WTC11 (cell line): ENCODE measurements around the gene EIF1B. TPM values are rescaled to one million over a fixed set of nuclear protein-coding genes. Genes with fewer than 3 reads are reported as not detected.

Source experiments
- ATAC-seq: fragments of 200-7000 bp; cut with Tn5 transposase; 2 replicates; pipeline ENCODE4 v1.10.0; 2021; ENCODE audit warnings: mild to moderate bottlenecking, moderate library complexity
- CTCF ChIA-PET: fragments of 300-600 bp; sonication (Branson Sonifier 250); formaldehyde crosslinking; loops from one replicate; lab custom pipeline; 2021; ENCODE audit warnings: antibody characterized with exemption; lab: Charles Lee
- POLR2A ChIA-PET: fragments of 350-600 bp; sonication (Branson Sonifier 250); formaldehyde crosslinking; loops from one replicate; lab custom pipeline; 2021; ENCODE audit warnings: antibody characterized with exemption; lab: Charles Lee
- DNase-seq: peaks from one replicate; pipeline ENCODE4 v3.0.0; 2021; ENCODE audit warnings: low spot score
- H3K27ac Mint-ChIP-seq: 2 replicates; pipeline ENCODE4 v1.8.0; 2021; ENCODE audit warnings: mixed read lengths
- H3K27me3 Mint-ChIP-seq: 2 replicates; pipeline ENCODE4 v1.8.0; 2021; ENCODE audit warnings: low read depth, mild to moderate bottlenecking, moderate library complexity, mixed read lengths
- H3K36me3 Mint-ChIP-seq: 2 replicates; pipeline ENCODE4 v1.8.0; 2021; ENCODE audit warnings: mixed read lengths
- H3K4me1 Mint-ChIP-seq: 2 replicates; pipeline ENCODE4 v1.8.0; 2022; ENCODE audit warnings: mixed read lengths
- H3K4me3 Mint-ChIP-seq: 2 replicates; pipeline ENCODE4 v1.8.0; 2021; ENCODE audit warnings: mild to moderate bottlenecking, moderate library complexity, mixed read lengths
- H3K9me3 Mint-ChIP-seq: 2 replicates; pipeline ENCODE4 v1.8.0; 2021; ENCODE audit warnings: mixed read lengths
- FOXK1 ChIP-seq: sonication (generic); formaldehyde crosslinking; IDR thresholded peaks from 2 replicates; pipeline ENCODE4 v1.8.0; 2022; ENCODE audit warnings: mild to moderate bottlenecking, moderate library complexity, missing genetic modification reagents
- FOXP4 ChIP-seq: sonication (generic); formaldehyde crosslinking; IDR thresholded peaks from 2 replicates; pipeline ENCODE4 v1.8.0; 2022; ENCODE audit warnings: mild to moderate bottlenecking, missing genetic modification reagents
- HMGXB4 ChIP-seq: sonication (generic); formaldehyde crosslinking; IDR thresholded peaks from 2 replicates; pipeline ENCODE4 v1.8.1; 2023; ENCODE audit warnings: mild to moderate bottlenecking, moderate library complexity, missing genetic modification reagents
- KAT7 ChIP-seq: sonication (generic); formaldehyde crosslinking; IDR thresholded peaks from 2 replicates; pipeline ENCODE4 v1.8.1; 2023; ENCODE audit warnings: missing genetic modification reagents, mild to moderate bottlenecking, borderline replicate concordance
- MYBL2 ChIP-seq: sonication (generic); formaldehyde crosslinking; IDR thresholded peaks from 2 replicates; pipeline ENCODE4 v1.8.1; 2023; ENCODE audit warnings: mild to moderate bottlenecking, moderate library complexity, missing genetic modification reagents
- PRRX2 ChIP-seq: fragments of 250-450 bp; sonication (Bioruptor Pico); IDR thresholded peaks from 2 replicates; pipeline ENCODE4 v1.8.0; 2021; ENCODE audit warnings: mild to moderate bottlenecking
- RELA ChIP-seq: sonication (generic); formaldehyde crosslinking; IDR thresholded peaks from 2 replicates; pipeline ENCODE4 v1.8.1; 2022; ENCODE audit warnings: missing genetic modification reagents, mild to moderate bottlenecking, borderline replicate concordance
- SMAD3 ChIP-seq: sonication (generic); formaldehyde crosslinking; IDR thresholded peaks from 2 replicates; pipeline ENCODE4 v1.8.0; 2022; ENCODE audit warnings: missing genetic modification reagents, mild to moderate bottlenecking, borderline replicate concordance
- SP1 ChIP-seq: sonication (generic); formaldehyde crosslinking; conservative IDR thresholded peaks from 2 replicates; pipeline ENCODE4 v1.8.1; 2022; ENCODE audit warnings: missing genetic modification reagents
- TCF7 ChIP-seq: sonication (generic); formaldehyde crosslinking; IDR thresholded peaks from 2 replicates; pipeline ENCODE4 v1.8.0; 2022; ENCODE audit warnings: mild to moderate bottlenecking, low read depth, missing genetic modification reagents, moderate library complexity
- ZBTB21 ChIP-seq: sonication (generic); formaldehyde crosslinking; IDR thresholded peaks from 2 replicates; pipeline ENCODE4 v1.8.1; 2023; ENCODE audit warnings: mild to moderate bottlenecking, missing genetic modification reagents, borderline replicate concordance
- ZNF121 ChIP-seq: sonication (generic); formaldehyde crosslinking; IDR thresholded peaks from 2 replicates; pipeline ENCODE4 v1.8.0; 2023; ENCODE audit warnings: missing genetic modification reagents
- ZNF281 ChIP-seq: sonication (generic); formaldehyde crosslinking; IDR thresholded peaks from 2 replicates; pipeline ENCODE4 v1.8.0; 2023; ENCODE audit warnings: mild to moderate bottlenecking, missing genetic modification reagents
- ZNF532 ChIP-seq: fragments of 250-450 bp; sonication (Bioruptor Pico); IDR thresholded peaks from 2 replicates; pipeline ENCODE4 v1.9.0; 2021; ENCODE audit warnings: mild to moderate bottlenecking, borderline replicate concordance
- ZNF671 ChIP-seq: fragments of 250-450 bp; sonication (Bioruptor Pico); IDR thresholded peaks from 2 replicates; pipeline ENCODE4 v1.8.0; 2021; ENCODE audit warnings: mild to moderate bottlenecking
- total RNA-seq: library from RNA; stranded (reverse); gene quantifications from 3 replicates; pipeline ENCODE4 v1.2.3, GENCODE V29; 2021

EIF1B gene
- total RNA-seq, 1 experiment from 2014 or later: 82.0 TPM

DNA sequence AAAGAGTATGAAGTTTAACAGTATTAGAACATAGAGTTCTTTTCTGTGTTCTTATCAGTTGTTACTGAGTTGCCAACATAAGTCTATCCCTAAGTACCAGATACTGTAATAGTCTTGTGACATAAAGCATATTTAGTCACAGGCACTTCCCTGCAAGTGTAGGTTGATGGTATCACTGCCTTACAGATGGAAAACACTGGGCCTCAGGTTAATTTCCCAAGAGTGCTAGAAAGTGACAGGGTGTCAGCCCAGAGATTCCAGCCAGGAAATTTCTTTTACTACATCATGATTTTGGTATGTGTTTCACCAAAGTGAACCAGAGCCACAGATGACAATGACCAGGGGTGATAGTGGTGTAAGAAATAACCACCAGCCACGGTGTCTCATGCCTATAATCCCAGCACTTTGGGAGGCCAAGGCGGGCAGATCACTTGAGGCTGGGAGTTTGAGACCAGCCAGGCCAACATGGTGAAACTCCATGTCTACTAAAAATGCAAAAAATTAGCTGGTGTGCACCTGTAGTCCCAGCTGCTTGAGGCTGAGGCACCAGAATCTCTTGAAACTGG, 3.2 kb downstream of the EIF1B start:
- ATAC-seq: no peak
- H3K27ac Mint-ChIP-seq: no peak overlapping the region
- CTCF ChIA-PET: interaction anchor here (4.3 kb wide), 1 partner anchor 120 kb away, joined by 35 read pairs; no protein-coding TSS in a partner anchor

DNA sequence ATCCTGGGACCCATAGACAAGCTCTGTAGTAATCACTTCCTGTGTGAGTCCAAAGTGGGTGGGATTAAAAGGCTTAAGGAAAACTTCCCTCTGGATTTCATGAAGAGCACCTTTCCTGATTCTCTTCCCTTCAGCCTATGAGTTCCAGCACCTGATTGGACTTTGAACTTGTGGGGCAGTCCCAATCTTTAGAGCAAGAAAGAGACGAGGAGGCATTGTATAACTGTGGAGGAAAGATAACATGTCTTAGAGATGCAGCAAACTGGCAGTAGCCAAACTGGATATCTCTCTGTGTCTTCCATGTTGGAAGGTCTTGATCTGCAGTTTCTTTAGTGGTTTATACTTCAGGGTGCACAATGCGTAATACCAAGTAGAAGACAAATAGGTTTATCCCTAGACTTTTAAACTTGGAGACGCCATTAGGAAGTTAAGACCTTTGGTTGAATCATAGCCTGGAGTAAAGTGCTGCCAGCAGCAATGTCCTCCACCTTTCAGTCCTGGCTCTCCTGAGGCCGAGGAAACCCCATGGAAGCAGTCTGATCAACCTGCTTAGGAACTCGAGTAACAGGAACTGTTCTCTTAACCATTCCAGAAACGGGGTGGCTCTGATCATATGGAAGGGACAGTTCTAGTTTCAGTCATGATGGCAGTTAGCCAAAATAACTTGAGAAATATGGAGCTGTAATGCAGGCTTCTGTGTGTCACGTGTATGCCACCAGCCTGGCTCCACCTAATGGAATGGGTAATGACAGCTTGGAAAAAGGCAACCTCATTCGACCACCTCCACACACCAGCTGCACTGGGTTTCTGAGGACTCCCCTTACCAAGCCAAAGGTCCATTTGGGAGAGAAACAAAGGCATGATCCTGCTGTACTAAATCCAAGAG, 4.7 kb downstream of the EIF1B start:
- Mint-ChIP-seq H3K36me3 (peaks cover 33% of the 10 kb centered on the region), H3K27ac (peak overlapping the region; percentile 25; the same call in 1 of the 2 replicates), H3K4me3 (no peak overlapping the region), H3K4me1 (peaks cover 13% of the 10 kb centered on the region), H3K27me3 (no peaks in the 10 kb centered on the region), H3K9me3 (no peaks in the 10 kb centered on the region)
- ChIA-PET POLR2A (interaction anchor here (0.6 to 2.1 kb wide), 3 partner anchors 11 to 122 kb away, joined by 3 to 7 read pairs (median 5); no protein-coding TSS in a partner anchor), CTCF (interaction anchor here (4.3 kb wide), 1 partner anchor 122 kb away, joined by 35 read pairs; no protein-coding TSS in a partner anchor)
- ATAC-seq (no peak), DNase-seq (no peak)
- TF ChIP-seq ZNF671 (CRISPR knock-in tag) (0 out of 2 replicates have a peak, but pooled peaks have one; percentile 22), FOXP4 (no peak), ZBTB21 (CRISPR knock-in tag) (no peak), KAT7 (CRISPR knock-in tag) (no peak), SP1 (no peak), TCF7 (CRISPR knock-in tag) (no peak), ZNF281 (no peak), MYBL2 (CRISPR knock-in tag) (no peak), ZNF121 (no peak)

More for the DNA sequence above, 3.2 kb downstream of the EIF1B start:
- Mint-ChIP-seq H3K4me3 (no peak overlapping the region), H3K9me3 (no peaks in the 10 kb centered on the region), H3K4me1 (peaks cover 18% of the 10 kb centered on the region), H3K27me3 (no peaks in the 10 kb centered on the region), H3K36me3 (peaks cover 33% of the 10 kb centered on the region)
- no peak for DNase-seq
- POLR2A ChIA-PET: interaction anchor here (1.2 kb wide), 1 partner anchor 127 kb away, joined by 3 read pairs; no protein-coding TSS in a partner anchor
- TF ChIP-seq HMGXB4 (CRISPR knock-in tag): no peak
- 0 out of 2 replicates have a peak, but pooled peaks have one; percentile 9 for TF ChIP-seq ZNF671 (CRISPR knock-in tag)
- no peak for TF ChIP-seq RELA
- TF ChIP-seq PRRX2 (CRISPR knock-in tag): 0 out of 2 replicates have a peak, but pooled peaks have one; percentile 37
- 0 out of 2 replicates have a peak, but pooled peaks have one; percentile 9 for TF ChIP-seq ZNF532 (CRISPR knock-in tag)
- no peak for TF ChIP-seq SMAD3 (CRISPR knock-in tag)
- no peak for TF ChIP-seq FOXK1 (CRISPR knock-in tag)
